Lower lobe of right lung (tissue), 2 donors: ENCODE measurements around the gene RMND1. TPM values are rescaled to one million over a fixed set of nuclear protein-coding genes. Genes with fewer than 3 reads are reported as not detected.
A peak's percentile ranks its signal among the peaks of the same experiment; 100 is the strongest.

Experiments used
- ATAC-seq, 2 donors: fragments of 200-7000 bp; cut with Tn5 transposase; one replicate each; pipeline ENCODE4 v1.9.1; 2020 to 2022; ENCODE audit warnings: mild to moderate bottlenecking in 2 of 2, moderate library complexity in 2 of 2
- DNase-seq: peaks from one replicate; pipeline ENCODE4 v3.0.0-alpha.2; 2020
- H3K27ac ChIP-seq: fragments of 200-600 bp; one replicate; pipeline ENCODE4 v1.8.0; 2022
- H3K27me3 ChIP-seq: fragments of 200-600 bp; one replicate; pipeline ENCODE4 v1.8.0; 2022; ENCODE audit warnings: low read depth
- H3K36me3 ChIP-seq: fragments of 200-600 bp; one replicate; pipeline ENCODE4 v1.8.0; 2022; ENCODE audit warnings: mild to moderate bottlenecking
- H3K4me1 ChIP-seq: fragments of 200-600 bp; one replicate; pipeline ENCODE4 v1.8.0; 2022
- H3K4me3 ChIP-seq: fragments of 200-600 bp; one replicate; pipeline ENCODE4 v1.8.0; 2022; ENCODE audit warnings: mild to moderate bottlenecking
- H3K9me3 ChIP-seq: fragments of 200-600 bp; one replicate; pipeline ENCODE4 v1.8.0; 2022
- intact Hi-C: fragments of 100-400 bp; cut with DNase I; formaldehyde crosslinking; loops from one replicate; pipeline ENCODE4 v1.11.0; 2022
- total RNA-seq: library from RNA; stranded (reverse); fragmentation: NEBNext Ultra II Directional; extraction: Animal tissue kit (Norgen Biotek cat#: 25700); gene quantifications from one replicate; pipeline ENCODE4 v1.2.1, GENCODE V29; 2021
- TF ChIP-seq, protein P1 (sequence below): fragments of 200-600 bp; IDR thresholded peaks from one replicate; pipeline ENCODE4 v1.8.0; 2022; ENCODE audit warnings: antibody characterized with exemption, mild to moderate bottlenecking
- donor health status: DM: no; HTN: yes; CAD: no; lungs with severe emphysema.

The RMND1 gene
- total RNA-seq, 1 donor from 2014 or later: 19.5 TPM

DNA sequence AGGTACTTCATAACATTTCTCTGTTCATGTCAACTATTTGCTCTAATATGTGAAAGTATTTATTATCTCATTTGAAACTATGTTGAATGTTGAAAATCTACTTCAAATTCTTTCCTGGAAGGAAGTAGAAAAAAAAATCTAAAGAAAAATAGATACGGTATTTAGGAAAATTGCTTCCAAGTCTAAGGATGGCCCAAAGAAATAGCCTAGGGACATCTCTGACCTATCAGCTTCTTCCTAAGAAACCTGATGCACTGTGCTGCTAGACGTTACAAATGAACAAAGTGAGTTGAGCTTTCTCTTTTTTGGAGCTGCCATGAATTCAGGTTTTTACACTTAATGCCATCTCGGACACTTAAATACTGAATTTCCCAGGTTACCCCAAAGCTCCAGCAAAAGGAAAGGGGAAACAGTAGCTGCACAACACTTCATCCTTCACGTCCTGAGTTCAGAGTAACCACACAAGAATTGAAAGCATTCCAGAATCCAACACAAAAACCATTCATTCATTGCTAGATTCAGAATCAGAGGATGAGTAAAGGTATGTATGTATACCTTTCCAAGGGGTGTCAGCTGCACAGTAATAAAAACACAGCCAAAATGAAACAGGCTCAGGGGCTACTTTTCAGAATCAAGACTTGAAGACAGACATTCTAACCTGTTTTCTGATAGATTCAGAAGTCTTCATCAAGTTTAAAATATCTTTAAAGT lies 7.9 kb downstream of the RMND1 start:
- H3K4me3 ChIP-seq: no peak overlapping the region
- DNase-seq (no peak), ATAC-seq (no peak)
- no peak overlapping the region for H3K27ac ChIP-seq
- intact Hi-C loops: no loop called here
- TF ChIP-seq, protein P1, sequence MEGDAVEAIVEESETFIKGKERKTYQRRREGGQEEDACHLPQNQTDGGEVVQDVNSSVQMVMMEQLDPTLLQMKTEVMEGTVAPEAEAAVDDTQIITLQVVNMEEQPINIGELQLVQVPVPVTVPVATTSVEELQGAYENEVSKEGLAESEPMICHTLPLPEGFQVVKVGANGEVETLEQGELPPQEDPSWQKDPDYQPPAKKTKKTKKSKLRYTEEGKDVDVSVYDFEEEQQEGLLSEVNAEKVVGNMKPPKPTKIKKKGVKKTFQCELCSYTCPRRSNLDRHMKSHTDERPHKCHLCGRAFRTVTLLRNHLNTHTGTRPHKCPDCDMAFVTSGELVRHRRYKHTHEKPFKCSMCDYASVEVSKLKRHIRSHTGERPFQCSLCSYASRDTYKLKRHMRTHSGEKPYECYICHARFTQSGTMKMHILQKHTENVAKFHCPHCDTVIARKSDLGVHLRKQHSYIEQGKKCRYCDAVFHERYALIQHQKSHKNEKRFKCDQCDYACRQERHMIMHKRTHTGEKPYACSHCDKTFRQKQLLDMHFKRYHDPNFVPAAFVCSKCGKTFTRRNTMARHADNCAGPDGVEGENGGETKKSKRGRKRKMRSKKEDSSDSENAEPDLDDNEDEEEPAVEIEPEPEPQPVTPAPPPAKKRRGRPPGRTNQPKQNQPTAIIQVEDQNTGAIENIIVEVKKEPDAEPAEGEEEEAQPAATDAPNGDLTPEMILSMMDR: no peak
- H3K9me3 ChIP-seq: no peaks in the 10 kb centered on the region
- peaks cover 6% of the 10 kb centered on the region for H3K36me3 ChIP-seq
- H3K4me1 ChIP-seq: peaks cover 46% of the 10 kb centered on the region
- no peaks in the 10 kb centered on the region for H3K27me3 ChIP-seq

DNA sequence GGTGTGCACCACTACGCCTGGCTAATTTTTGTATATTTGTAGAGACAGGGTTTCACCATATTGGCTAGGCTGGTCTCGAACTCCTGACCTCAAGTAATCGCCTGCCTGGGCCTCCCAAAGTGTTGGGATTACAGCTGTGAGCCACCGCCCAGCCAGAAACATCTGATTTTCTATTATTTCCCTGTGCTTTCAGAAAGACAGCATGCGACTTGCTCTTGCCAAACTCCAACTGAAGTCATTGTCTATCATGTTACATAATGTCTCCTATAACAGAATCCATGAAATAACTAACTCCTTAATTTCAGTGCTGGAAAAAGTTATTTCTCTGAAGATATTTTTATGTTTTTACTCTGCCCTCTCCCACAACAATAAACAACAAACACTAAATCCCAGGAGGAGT lies 8.5 kb downstream of the RMND1 start:
- ATAC-seq: no peak
- DNase-seq: no peak

GRCh38 chr6:151442371-151442770 lies 9.6 kb downstream of the RMND1 start:
- intact Hi-C loops: no loop called here
- H3K9me3 ChIP-seq: no peaks in the 10 kb centered on the region
- H3K4me3 ChIP-seq: no peak overlapping the region
- H3K36me3 ChIP-seq: peaks cover 6% of the 10 kb centered on the region
- ATAC-seq (no peak), DNase-seq (no peak)
- H3K27ac ChIP-seq: no peak overlapping the region
- H3K27me3 ChIP-seq: no peaks in the 10 kb centered on the region
- peaks cover 47% of the 10 kb centered on the region for H3K4me1 ChIP-seq
- TF ChIP-seq, protein P1: no peak

More for the DNA sequence above, 8.5 kb downstream of the RMND1 start:
- H3K36me3 ChIP-seq: peaks cover 6% of the 10 kb centered on the region
- H3K4me1 ChIP-seq: peaks cover 46% of the 10 kb centered on the region
- no peak overlapping the region for H3K4me3 ChIP-seq
- TF ChIP-seq, protein P1: no peak
- H3K27ac ChIP-seq: no peak overlapping the region
- intact Hi-C loops: no loop called here
- no peaks in the 10 kb centered on the region for H3K9me3 ChIP-seq
- H3K27me3 ChIP-seq: no peaks in the 10 kb centered on the region

DNA sequence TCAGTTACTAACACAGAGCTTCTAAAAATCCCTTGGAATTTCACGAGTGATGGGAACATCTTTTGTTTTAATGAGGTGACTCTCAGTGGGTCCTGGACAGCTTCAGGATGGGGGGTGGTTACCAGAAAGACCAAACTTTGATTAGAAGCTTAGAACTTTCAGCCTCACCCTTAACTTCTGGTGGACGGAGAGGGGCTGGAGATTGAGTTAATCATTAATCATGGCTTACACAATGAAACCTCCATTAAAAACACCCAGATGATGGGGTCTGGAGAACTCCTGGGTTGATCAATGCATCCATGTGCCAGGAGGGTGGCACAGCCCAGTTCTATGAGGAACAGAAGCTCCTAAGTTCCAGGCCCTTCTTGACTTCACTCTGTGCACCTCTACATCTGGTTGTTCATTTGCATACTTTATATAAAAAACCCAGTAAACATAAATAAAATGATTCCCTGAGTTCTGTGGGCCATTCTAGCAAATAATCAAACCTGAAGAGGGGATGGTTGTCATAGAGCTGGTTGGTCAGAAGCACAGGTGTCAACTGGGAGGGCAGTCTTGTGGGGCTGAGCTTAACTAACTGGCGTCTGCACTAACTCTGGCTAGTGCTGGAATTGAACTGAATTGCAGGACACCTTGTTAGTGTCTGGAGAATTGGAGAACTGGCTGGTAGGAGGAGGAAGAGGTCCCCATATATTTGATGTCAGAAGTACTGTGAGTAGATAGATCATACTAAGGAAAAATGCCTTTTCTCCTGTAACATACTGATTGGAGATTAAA lies 10.3 kb downstream of the RMND1 start:
- Histone ChIP-seq H3K4me1 (peaks cover 43% of the 10 kb centered on the region), H3K27me3 (no peaks in the 10 kb centered on the region), H3K9me3 (no peaks in the 10 kb centered on the region), H3K36me3 (peaks cover 6% of the 10 kb centered on the region), H3K27ac (no peak overlapping the region), H3K4me3 (no peak overlapping the region)
- TF ChIP-seq, protein P1: no peak
- ATAC-seq (no peak), DNase-seq (no peak)
- intact Hi-C loops: no loop called here

DNA sequence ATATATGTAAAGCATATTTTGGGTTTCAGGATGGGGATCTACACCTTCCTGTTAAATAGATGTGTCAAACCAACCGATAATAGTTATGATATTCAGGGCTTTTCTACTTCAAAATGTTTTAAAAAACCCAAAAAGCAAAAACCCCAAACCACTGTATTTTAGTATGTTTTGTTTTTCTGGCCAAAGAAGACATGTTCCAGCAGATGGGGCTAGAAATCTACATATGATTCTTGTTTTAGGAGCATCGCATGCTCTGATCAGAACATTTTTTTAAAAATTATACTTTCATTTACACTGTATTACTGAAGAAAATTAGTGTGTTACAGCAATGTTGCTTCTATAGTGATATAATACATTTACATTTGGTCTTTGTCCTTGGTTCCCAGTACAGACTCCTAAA lies 11.0 kb downstream of the RMND1 start:
- DNase-seq (no peak), ATAC-seq (no peak)
- no peak overlapping the region for H3K4me3 ChIP-seq
- H3K27ac ChIP-seq: no peak overlapping the region
- TF ChIP-seq, protein P1: peak; percentile 37
- peaks cover 6% of the 10 kb centered on the region for H3K36me3 ChIP-seq
- no peaks in the 10 kb centered on the region for H3K9me3 ChIP-seq
- peaks cover 37% of the 10 kb centered on the region for H3K4me1 ChIP-seq
- intact Hi-C loops: no loop called here
- no peaks in the 10 kb centered on the region for H3K27me3 ChIP-seq
